HG03095 (cell line): ENCODE data around the gene ADCY9.
"Not testable (repeated sequence)": the region's sequence is repeated elsewhere in the genome, so short reads cannot be mapped to it uniquely, and the experiment has no call there.

Experiments used
- ATAC-seq: cut with Tn5 transposase; IDR thresholded peaks from one replicate; pipeline ENCODE4 v1.9.1; 2021; ENCODE audit warnings: moderate library complexity; ENCODE audit not compliant: unreplicated experiment

Gene ADCY9

DNA sequence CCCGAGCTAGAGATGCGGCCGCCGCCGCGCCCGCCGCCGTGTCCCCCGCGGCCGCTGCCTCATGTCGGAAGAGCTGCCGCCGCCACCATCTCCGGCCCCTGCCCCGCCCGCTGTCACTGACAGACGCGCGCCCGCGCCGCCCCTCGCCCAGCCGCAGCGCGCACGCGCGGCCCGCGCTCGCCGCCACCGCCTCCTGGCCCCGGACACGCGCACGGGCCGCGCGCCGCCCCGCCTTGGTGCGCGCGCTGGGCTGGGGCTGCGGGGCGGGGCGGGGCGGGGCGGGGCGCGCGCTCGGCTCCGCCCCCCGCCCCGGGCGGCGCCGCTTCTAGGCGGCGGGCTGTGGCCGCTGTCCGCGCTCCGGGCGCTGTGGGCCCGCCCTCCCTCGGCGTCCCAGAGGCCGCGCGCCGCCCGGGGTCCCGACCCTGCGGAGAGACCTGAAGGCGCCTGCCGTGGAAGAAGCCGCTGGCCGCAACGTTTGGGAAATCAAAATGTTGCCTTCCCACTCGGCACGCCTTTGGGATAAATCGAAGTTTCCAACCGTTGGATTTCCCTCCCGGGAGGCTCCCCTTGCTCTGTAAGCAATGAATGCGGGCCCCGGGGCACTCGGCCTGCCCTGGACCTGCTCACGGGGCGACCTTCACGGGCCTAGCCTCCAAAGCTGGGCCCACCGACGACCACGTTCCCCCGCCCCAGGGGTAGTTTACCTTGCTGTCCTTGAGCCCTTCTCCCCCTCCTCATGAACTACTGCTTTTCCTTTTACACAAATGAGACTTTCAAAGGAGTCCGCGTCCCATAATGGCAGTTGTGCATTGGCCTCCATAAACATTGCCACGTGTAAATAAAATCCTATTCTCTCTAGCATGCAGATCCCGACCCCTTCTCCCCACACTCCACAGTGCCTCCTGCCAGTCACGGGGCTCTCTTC is at the start of gene ADCY9:
Gene ADCY9, minus strand, starts transcription at position 118 of the 925 bp plus-strand sequence. CDS start 1,000 bp downstream, outside the sequence.
- no peak for ATAC-seq

DNA sequence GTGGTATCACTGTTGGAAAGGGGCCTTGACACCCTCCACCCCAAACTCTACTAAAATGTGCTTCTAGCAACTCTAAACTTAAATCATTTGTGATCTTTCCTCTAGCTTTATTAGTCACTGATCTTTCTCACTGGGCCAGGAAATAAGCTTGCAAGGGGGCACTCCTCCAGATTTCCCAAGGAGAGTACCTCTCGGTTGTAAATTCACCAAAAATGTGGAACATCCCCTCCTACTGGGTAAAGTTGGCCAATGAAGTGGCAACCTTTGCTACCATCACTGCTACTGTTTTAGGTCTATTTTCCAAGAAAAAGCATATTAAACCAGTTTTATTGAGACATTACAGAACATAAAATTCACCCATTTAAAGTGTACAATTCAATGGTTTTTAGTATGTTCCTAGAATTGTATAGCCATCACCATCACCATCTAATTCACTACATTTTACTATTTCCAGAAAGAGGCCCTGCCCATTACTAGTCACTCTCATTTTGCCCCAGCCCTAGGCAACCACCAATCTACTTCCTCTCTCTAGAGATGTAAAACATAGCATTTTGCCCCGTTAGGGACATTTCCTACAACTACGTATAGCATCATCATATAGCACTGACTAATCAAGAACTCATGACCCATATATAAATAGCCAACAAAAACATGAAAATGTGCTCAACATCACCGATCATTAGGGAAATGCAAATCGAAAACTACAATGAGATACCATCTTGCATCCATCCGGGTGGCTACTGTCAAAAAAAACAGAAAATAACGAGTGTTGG is 44.6 kb upstream of the ADCY9 start:
- ATAC-seq = no peak

GRCh38 chr16:4159726-4160125 is 43.5 kb upstream of the ADCY9 start:
- ATAC-seq = no peak

- no peak for ATAC-seq
These were observed 42.2 kb upstream of the ADCY9 start for GRCh38 chr16:4158143-4159093.

DNA sequence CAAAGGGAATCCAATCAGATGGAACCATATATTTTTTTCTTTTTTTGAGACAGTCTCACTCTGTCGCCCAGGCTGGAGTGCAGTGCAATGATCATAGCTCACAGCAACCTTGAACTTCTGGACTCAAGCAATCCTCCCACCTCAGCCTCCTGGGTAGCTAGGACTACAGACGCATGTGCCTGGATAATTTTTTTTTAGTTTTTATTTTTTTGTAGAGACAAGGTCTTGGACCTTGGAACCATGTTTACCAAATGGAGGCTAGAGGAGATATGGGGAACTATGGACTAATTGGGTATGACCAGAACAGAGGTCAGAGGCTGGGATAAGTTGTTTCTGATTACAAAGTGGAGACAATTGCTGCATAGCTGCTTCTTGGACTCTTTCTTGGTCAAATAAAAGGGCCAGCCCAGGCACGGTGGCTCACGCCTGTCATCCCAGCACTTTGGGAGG is 41.2 kb upstream of the ADCY9 start:
- ATAC-seq = no peak

DNA sequence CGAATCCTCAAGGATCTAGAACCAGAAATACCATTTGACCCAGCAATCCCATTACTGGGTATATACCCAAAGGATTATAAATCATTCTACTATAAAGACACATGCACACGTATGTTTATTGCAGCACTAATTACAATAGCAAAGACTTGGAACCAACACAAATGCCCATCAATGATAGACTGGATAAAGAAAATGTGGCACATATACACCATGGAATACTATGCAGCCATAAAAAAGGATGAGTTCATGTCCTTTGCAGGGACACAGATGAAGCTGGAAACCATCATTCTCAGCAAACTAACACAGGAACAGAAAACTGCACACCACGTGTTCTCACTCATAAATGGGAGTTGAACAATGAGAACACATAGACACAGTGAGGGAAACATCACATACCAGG is 40.3 kb upstream of the ADCY9 start:
- not testable (repeated sequence) for ATAC-seq

DNA sequence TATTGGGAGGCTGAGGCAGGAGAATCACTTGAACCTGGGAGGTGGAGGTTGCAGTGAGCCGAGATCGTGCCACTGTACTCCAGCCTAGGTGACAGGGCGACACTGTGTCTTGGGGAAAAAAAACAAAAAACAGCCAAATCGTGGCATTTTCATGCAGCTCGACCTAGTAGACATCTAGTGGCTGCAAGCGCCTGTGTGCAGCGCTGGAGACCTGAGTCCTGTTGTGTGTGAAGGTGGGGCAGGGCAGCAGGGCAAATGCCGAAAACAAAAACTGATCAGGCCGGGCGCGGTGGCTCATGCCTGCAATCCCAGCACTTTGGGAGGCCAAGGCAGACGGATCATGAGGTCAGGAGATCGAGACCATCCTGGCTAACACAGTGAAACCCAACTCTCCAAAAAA is 37.1 kb upstream of the ADCY9 start:
- not testable (repeated sequence) for ATAC-seq

DNA sequence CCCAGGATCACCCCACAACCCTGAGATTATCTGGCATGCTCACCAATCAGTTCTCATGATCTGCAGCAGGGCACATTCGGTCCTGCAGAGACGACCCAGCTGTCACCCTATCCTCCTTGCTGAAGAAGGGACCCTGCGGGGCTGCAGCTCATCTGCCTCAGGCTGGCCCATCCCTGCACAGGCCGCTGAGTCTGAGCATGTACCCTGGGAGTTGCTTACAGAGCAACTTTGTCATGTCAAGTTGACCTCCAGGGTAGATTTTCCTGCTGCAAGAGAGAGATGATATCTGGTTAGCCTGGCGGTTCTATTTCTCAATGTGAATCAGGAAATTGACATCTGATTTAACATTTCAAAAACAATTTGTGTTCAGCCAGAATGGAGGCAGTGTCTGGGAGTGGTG is 36.0 kb upstream of the ADCY9 start:
- ATAC-seq = no peak

DNA sequence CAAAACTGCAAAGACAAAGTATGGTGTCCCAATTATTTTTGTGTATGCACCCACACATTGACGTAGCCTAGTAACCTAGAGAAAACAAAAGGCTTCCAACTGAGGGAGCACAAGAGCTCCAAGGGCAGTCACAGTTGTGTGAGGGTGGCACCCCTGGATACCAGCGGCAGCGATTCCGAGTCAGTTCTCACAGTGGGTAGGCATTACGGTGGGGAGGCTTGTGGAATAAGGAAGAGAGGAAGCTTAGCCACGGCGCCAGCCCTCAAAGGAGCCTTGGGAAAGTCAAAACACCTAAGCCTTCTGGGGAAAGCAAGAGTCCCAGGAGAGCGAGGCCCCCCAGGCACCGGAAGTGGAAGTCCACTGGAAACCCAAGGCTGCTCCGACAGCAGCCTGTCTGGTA is 31.0 kb upstream of the ADCY9 start:
- no peak for ATAC-seq

DNA sequence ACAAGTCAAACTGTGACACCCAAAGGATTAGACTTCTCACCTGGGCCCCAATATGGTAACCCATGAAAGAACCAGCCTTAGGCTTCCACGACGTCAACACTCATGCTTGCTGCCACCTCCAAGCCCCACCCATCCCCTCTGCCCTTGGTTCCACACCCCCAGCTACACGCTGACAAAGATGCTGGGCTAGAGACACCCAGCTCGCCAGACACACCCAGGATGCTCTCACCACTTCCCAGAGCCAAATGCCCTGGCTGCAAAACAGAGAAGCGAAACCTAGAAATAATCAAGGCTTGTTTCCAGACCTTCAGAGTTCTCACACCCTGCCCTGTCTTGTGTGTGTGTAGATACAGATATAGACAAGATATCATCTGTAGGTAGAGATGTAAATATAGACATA is 26.0 kb upstream of the ADCY9 start:
- ATAC-seq = no peak

GRCh38 chr16:4141604-4142003 is 25.4 kb upstream of the ADCY9 start:
- no peak for ATAC-seq

- no peak for ATAC-seq
These were observed 24.4 kb upstream of the ADCY9 start for GRCh38 chr16:4140652-4141051.

GRCh38 chr16:4139968-4140367 is 23.7 kb upstream of the ADCY9 start:
- no peak for ATAC-seq

DNA sequence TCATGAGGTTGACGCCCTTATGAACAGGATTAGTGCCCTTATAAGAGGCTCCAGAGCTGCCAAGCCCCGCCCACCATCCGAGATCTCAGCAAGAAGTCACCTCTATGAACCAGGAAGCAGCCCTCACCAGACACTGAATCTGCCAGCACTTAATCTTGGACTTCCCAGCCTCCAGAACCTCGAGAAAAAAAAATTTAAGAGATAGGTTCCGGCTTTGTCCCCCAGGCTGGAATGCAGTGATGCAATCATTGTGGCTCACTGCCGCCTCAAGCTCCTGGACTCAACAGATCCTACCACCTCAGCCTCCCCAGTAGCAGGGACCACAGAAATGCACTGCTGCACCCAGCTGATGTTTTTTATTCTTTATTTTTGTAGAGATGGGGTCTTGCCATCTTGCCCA is 22.5 kb upstream of the ADCY9 start:
- no peak for ATAC-seq

GRCh38 chr16:4137438-4137837 is 21.2 kb upstream of the ADCY9 start:
- ATAC-seq = no peak

DNA sequence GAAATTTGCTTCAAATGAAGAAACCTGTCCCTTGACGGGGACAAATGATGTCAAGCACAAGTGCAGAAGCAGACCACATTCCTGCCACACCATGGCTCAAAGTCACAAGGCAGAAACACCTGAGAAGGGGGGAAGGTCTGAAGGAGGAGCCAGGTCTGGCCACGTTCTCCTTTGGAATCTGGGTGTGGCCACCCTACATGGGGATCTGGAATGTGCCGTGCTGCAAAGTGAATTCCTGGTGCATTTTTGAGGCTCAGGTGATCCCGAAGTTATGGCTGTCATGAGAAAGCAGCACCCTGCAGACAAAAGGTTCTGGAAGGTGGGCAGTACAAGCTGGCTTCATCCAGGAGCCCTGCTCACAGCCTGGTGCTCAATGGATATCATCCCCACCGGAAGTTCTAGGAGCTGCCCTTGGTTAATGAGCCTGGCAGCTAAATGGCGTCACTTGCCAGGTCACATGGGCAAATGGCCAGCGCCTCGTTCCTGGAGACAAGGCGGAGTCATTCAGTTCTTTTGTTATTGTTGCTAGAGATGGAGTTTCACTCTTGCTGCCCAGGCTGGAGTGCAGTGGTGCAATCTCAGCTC is 20.1 kb upstream of the ADCY9 start:
- no peak for ATAC-seq

DNA sequence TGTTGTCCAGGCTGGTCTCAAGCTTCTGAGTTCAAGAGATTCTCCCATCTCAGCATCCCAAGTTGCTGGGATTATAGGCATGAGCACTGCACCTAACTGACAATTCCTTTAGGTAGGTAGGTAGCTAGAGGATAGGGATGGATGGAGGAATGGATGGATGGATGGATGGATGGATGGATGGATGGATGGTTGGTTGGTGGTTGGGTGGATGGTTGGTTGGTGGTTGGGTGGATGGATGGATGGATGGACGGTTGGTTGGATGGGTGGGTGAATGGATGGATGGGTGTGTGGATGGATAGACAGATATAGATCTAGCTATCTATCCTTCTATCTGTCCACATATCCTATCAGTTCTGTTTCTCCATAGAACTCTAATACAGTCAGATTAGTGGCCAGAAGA is 19.3 kb upstream of the ADCY9 start:
- ATAC-seq = no peak

DNA sequence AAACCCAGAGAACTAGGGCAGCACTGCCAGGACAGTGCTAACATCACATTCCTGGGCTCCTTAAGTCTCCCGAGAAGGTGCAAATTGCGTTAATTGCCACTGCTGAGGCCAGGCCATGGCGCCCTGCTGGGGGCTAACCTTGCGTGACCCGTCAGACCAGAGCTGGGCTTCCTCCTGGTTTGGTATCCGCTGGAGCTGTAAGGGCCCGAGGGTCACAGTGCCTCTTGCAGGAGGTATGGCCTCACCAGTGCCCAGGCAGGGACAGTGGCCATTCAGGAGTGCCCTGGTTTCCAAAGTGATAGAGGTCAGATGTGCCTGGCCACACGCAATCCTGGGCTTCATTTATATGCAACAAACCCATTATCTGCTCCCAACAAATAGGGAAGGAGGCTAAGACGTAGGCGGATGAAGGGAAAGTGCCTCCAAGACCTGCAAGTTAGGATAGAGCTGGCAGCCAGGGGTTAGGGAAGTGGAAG is 17.7 kb upstream of the ADCY9 start:
- ATAC-seq = no peak

DNA sequence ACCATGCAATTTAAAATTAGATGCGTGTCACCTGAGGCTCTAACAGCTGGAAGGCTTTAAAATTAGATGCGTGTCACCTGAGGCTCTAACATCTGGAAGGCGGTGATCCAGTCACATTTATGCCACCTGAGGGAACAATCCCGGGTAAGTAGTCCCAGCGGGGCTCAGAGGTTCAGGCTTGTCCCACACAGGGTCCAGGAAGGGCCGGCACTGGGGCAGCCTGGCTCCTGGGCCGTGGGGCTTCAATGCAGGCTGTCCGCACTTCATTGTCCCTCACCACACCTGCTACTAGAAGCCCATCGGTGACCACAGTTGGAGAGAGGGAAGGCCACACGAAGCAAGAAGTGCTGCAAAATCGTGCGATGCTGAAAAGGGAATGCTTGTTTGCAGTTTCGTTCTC is 15.4 kb upstream of the ADCY9 start:
- no peak for ATAC-seq

GRCh38 chr16:4124535-4125294 is 8.5 kb upstream of the ADCY9 start:
- no peak for ATAC-seq
